CD4-positive, alpha-beta T cell treated with Interferon gamma for 1 hour (primary cell): ENCODE data around the gene PDS5B.
A peak's percentile ranks its signal among the peaks of the same experiment; 100 is the strongest.

Experiments
- DNase-seq: peaks from one replicate; pipeline ENCODE4 v3.0.0-alpha.2; 2020

PDS5B gene

GRCh38 chr13:32592082-32592481, 5.8 kb downstream of the PDS5B start:
- no peak for DNase-seq

- DNase-seq: no peak
Observed at GRCh38 chr13:32594157-32594738, 8.0 kb downstream of the PDS5B start.

DNA sequence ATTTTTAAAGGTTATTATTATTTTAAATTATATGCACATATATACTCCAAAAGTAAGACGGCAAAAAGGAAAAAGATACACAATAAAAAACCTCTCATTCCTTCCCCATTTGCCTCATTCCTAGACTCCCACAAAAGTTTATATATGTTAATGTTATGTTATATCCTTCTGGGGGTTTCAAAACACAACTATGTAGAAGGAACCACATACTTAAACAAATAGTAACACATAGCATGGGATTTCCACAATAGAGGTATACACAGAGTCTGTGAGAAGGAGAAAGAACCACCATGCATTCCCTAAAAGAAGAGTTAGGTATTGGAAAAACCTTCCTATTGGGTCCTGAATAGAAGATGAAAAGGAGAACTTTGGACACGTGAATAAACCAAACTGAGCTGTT, 9.1 kb downstream of the PDS5B start:
- no peak for DNase-seq

GRCh38 chr13:32600890-32601289, 14.6 kb downstream of the PDS5B start:
- no peak for DNase-seq

DNA sequence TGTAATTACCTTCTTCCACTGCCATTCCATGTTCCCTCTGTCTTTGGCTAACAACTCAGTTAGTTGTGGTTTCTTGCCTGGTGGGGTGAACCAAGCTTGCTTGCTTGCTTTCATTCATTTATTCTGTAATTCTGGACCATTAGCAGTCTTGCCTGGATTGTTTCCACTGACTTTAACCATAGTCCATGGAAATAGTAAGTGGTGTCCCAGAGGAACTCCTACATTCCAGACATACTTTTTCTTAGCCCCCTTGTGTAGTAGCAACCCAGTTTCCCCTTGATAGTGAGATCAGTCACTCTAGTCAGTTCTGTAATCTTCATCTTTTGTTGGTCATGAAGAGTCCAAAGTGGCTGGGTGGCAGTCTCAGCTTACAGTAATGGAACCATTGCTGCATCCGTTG, 23.2 kb downstream of the PDS5B start:
- no peak for DNase-seq

GRCh38 chr13:32610538-32610937, 24.3 kb downstream of the PDS5B start:
- no peak for DNase-seq

DNA sequence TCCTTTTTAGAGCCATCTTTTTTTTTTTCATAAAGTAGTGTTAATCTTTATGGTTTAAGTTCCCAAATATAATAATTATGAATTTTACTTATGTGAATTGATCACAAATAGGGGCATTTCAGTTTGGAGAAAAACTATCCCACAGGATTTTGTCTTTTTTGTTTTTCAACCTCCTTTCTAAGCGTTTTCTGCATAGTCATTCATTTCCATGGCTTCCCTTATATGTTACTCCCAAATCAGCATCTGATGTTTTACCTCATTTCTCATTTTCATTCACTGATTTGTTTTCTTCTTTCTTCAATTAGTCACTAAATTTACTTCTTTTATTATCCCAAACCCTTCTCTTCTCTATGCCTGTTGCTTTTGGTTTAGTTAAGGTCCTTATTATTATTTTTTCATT, 24.7 kb downstream of the PDS5B start:
- no peak for DNase-seq

GRCh38 chr13:32616883-32617511, 30.7 kb downstream of the PDS5B start:
- no peak for DNase-seq

DNA sequence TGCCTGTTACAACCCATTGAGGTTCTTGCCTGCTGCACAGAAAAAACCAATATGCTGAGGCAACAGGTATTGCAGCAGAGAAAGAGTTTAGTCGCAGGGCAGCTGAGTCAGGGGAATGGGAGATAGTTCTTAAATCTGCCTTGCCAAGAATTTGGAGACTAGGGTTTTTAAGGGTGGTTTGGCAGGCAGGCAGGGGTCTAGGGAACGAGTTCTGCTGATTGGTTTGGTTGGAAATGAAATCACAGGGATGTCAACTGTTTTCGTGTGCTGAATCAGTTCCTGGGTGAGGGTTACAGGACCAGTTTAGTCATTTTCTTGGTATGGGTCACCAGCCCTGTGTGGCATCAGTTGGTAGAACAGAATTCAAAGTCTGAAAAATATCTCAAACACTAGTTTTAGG, 36.6 kb downstream of the PDS5B start:
- no peak for DNase-seq

- DNase-seq: no peak
Observed at GRCh38 chr13:32624441-32624840, 38.2 kb downstream of the PDS5B start.

DNA sequence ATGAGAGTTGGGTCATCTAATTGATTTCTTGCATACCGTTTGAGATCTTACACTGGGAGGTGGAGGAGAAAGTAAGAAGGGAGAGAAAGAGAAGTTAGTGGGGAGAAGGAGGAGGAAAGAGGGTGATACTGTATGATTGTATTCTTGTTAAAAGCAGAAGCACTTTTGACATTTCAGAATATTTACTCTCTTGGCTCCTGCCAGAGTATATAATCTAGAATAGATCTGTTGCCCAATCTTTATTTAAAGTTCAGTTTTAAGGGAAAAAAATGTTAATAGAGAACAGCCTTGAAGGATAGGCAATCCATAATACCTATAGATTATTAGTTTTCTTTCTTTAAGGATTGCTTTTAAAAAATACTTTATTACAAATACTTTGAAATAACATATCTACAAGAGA, 41.5 kb downstream of the PDS5B start:
- no peak for DNase-seq

DNA sequence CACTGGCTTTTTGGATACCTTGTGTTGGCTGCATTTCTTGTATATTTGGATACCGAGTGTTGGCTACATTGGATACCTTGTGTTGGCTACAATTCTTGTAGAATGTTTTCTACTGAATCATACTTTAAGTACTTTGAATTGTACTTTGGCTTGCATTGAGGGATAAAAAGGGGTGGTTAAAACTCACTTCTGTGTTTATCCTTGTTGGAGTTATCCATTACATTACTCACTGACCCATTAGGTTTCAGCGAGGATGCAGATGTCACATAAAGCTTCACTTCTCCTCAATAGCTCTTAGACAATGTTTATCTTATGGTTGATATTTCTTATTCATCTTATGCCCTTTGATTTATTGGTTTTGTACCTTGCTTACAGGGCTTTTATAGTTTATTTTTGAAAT, 43.1 kb downstream of the PDS5B start:
- no peak for DNase-seq

DNA sequence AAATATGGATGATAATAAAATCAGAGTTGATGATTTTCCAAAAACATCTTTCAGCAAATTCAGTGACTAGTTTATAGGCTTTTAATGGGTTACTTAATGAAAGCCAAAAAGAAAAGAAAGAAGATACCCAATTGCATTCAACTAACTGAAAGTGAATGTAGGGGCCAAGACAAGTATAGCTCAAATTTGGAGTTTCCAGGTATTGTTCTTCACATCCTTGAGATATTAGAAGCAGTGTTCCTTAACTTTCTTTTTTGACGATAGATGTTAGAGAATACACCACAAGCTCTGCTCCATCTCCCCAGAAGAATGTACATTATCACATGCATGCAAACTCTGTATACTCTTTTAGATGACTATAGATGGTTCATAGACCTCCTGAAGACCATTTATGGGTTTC, 43.6 kb downstream of the PDS5B start:
- DNase-seq: no peak

DNA sequence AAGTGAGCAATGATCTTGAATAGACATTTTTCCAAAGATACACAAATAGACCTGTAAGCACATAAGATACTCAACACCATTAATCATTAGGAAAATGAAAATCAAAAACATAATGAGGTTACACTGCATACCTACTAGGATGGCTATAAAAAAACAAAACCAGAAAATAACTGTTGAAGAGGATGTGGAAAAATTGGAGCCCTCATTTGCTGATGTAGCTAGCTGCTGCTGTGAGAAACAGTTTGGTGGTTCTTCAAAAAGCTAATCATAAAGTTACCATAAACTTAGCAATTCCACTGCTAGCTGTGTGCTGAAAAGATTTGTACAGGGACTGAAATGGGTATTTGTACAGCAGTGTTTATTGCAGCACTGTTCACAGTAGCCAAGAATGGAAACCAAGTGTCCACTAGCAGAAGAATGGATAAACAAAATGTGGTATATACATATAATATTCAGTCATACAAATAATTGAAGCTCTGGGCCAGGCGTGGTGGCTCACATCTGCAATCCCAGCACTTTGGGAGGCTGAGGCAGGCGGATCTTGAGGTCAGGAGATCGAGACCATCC, 46.2 kb downstream of the PDS5B start:
- DNase-seq: no peak

DNA sequence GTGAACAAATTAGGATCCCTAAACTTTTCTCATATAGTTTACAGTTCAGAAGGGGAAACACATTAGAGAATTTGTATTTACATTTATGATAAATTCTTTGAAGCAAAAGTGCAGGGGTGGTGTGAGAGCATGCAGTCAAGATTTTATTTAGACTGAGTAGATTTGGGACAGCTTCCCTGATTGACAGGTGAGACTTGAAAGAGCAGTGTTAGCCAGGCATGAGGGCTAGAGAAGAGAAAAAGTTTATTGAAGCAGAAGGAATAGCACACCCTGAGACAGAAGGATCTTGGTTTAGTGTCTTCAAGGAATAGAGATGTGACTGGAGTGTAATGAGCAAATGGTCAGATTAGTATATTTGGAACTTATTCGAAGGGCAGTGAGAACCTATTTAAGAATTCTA, 50.5 kb downstream of the PDS5B start:
- DNase-seq: no peak

DNA sequence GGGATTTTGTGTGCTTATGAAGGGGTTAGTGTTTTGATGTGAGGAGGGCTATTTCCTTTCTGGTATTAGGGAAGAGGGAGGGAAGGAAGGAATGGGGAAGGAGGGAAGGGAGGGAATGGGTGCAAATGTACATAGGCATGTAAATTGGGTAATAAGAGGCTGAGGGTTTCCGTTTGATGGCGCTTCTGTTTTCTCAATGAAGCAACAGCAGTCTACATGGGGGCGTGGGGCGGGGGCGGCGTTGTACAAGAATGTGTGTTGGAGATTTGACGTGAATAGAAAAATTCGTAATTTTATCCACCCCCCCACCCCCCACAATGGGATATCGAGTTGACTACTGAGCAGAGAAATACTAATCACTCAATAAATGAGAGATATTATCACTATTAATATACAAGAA, 52.5 kb downstream of the PDS5B start:
- DNase-seq: no peak

GRCh38 chr13:32639502-32640105, 53.4 kb downstream of the PDS5B start:
- DNase-seq: peak; percentile 43

GRCh38 chr13:32642316-32642715, 56.1 kb downstream of the PDS5B start:
- DNase-seq: no peak

DNA sequence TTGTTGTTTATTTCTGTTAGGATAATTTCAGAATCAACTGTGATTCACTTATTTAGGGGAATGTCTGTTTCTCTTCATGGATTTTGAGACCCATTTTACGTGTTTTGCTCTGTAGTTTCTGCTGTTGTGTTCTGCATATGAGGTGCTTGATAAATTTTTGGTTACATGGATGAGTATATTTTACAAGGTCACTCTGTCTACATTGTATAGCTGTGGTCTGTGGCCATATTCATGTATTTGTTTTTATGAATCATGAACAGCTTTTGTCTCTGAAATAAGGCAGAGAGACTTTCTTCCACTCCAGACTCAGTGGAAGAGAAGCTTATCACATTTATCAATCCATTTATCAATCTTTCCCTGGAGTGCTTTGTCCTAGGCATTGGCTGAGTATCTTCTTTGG, 56.6 kb downstream of the PDS5B start:
- no peak for DNase-seq

DNA sequence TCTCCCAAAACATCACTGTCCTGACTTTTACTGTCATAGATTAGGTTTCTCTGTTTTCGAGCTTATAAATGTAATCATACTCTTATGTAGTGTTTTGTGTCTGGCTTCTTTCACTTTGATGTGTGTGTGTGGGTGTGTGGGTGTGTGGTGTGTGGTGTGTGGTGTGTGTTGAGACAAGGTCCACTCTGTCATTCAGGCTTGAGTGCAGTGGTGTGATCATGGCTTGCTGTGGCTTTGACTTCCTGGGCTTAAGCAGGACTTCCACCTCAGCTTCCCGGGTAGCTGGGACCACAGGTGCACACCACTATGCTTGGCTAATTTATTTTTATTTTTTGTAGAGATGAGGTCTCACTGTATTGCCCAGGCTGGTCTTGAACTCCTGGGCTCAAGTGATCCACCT, 59.6 kb downstream of the PDS5B start:
- DNase-seq: no peak

DNA sequence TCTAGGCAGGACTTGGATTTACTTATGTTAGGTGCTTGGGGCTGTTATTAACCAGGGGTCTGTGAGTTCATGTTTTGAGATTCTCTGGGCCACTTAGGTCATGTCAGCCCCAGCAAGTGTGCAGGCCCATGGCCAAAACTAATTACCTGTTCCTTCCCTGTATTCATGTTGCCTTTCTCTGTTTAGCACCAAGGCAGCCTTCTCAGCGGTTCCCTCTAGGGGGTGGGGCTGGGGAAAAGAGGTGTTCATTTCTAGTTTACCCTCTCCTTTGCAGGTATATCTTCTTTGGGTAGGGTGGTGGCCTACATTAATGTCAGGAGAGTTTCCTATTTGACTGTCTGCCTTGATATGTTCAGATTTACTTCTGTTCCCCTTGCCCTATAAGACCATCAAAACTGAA, 61.7 kb downstream of the PDS5B start:
- DNase-seq: no peak

DNA sequence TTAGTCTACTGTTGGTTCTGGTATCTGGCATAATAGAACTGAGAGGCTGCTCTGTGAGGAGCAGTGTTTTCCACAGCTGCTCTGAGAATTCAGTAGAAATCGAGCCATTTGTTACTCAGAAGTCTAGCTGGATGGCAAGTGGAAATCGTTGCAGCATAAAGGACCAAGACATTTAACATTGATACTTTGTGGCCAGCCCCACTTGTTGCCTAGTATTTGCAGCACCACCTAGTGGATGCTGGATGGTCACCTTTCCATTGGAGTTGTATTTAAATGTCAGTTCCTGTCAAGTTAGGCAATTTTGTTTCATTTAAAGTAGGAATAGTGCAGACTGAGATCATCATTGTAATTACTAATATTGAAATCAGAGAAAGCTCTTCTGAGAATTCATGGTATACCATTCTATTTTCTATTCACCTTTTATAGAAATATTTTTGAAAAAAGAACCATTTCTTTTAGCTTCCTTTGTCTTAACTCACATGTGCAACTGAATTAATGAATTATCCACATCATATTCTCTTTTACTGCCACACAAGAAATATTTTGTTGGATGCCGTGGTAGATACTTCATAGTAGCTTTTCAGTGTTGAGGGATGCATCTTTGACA, 64.6 kb downstream of the PDS5B start:
- peak; percentile 41 for DNase-seq

GRCh38 chr13:32657309-32657708, 71.1 kb downstream of the PDS5B start:
- DNase-seq: no peak

GRCh38 chr13:32659736-32660135, 73.5 kb downstream of the PDS5B start:
- no peak for DNase-seq
